Measurements from ENCODE around the gene FOXP1.

Gene FOXP1

DNA sequence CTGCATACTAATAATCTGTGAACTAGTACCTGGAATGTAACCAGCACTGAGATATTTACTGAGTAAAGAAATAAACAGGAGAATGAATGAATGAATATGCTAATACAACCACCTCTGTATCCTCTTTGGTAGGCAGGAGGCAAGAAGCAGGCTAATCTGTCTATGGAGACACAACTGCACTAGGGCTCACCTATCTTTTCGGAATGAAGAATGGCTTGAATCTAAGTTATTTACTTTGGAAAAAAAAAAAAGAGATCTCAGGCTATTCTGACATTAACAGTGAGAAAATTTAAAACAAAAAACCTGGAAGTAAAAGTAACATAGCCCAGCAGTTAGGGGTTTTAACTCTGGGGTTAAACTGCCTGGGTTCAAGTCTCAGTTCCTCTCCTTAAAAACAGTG is 174.2 kb downstream of the FOXP1 start:
- no peaks in the 10 kb centered on the region for H3K36me3 ChIP-seq (ENCODE audit: control insufficient read depth, insufficient read depth, low read length)
- no peak overlapping the region for H3K9ac ChIP-seq (ENCODE audit: low read depth, low read length)
- no peak overlapping the region for H3K4me3 ChIP-seq (ENCODE audit: low read depth, low read length)
- H3K4me1 ChIP-seq (ENCODE audit: control insufficient read depth, insufficient read depth, low read length) = peaks cover 20% of the 10 kb centered on the region
- no peaks in the 10 kb centered on the region for H3K9me3 ChIP-seq (ENCODE audit: control insufficient read depth, insufficient read depth, low read length)
- H3K27ac ChIP-seq (ENCODE audit: low read depth, low read length) = no peak overlapping the region
- no peaks in the 10 kb centered on the region for H3K27me3 ChIP-seq (ENCODE audit: control insufficient read depth, insufficient read depth, low read length)

- no peak overlapping the region for H3K9ac ChIP-seq (ENCODE audit: low read depth, low read length)
- H3K27ac ChIP-seq (ENCODE audit: low read depth, low read length) = no peak overlapping the region
- no peaks in the 10 kb centered on the region for H3K9me3 ChIP-seq (ENCODE audit: control insufficient read depth, insufficient read depth, low read length)
- no peak overlapping the region for H3K4me3 ChIP-seq (ENCODE audit: low read depth, low read length)
- H3K4me1 ChIP-seq (ENCODE audit: control insufficient read depth, insufficient read depth, low read length) = peaks cover 20% of the 10 kb centered on the region
- no peaks in the 10 kb centered on the region for H3K36me3 ChIP-seq (ENCODE audit: control insufficient read depth, insufficient read depth, low read length)
- no peaks in the 10 kb centered on the region for H3K27me3 ChIP-seq (ENCODE audit: control insufficient read depth, insufficient read depth, low read length)
Observed at GRCh38 chr3:71408903-71409302, 174.6 kb downstream of the FOXP1 start.

DNA sequence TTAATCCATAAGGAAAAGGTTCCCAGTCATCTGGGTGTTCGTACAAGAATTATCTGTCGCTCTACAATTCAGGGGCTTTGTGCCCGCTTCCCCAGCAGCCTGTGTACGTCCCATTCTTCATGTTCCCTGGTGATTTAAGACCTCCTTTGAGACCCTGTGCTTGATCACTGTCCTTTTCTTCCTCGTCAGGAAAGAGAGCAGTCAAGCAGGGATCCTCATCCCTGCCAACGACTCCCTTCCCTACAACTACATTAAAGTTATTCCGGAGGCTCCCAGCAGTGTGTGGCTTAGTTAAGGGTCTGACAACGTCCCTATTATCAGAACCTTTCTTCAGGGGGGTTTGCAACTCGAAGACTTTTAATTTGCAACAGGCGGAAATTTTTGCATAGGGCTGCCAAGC is 175.7 kb downstream of the FOXP1 start:
- Histone ChIP-seq H3K9ac (ENCODE audit: low read depth, low read length) (no peak overlapping the region), H3K4me3 (ENCODE audit: low read depth, low read length) (no peak overlapping the region), H3K27me3 (ENCODE audit: control insufficient read depth, insufficient read depth, low read length) (no peaks in the 10 kb centered on the region), H3K36me3 (ENCODE audit: control insufficient read depth, insufficient read depth, low read length) (no peaks in the 10 kb centered on the region), H3K4me1 (ENCODE audit: control insufficient read depth, insufficient read depth, low read length) (peaks cover 20% of the 10 kb centered on the region), H3K9me3 (ENCODE audit: control insufficient read depth, insufficient read depth, low read length) (no peaks in the 10 kb centered on the region), H3K27ac (ENCODE audit: low read depth, low read length) (no peak overlapping the region)

GRCh38 chr3:71406972-71407810 is 176.3 kb downstream of the FOXP1 start:
- no peak overlapping the region for H3K9ac ChIP-seq (ENCODE audit: low read depth, low read length)
- H3K9me3 ChIP-seq (ENCODE audit: control insufficient read depth, insufficient read depth, low read length) = no peaks in the 10 kb centered on the region
- no peak overlapping the region for H3K27ac ChIP-seq (ENCODE audit: low read depth, low read length)
- H3K36me3 ChIP-seq (ENCODE audit: control insufficient read depth, insufficient read depth, low read length) = no peaks in the 10 kb centered on the region
- no peak overlapping the region for H3K4me3 ChIP-seq (ENCODE audit: low read depth, low read length)
- peaks cover 20% of the 10 kb centered on the region for H3K4me1 ChIP-seq (ENCODE audit: control insufficient read depth, insufficient read depth, low read length)
- H3K27me3 ChIP-seq (ENCODE audit: control insufficient read depth, insufficient read depth, low read length) = no peaks in the 10 kb centered on the region

DNA sequence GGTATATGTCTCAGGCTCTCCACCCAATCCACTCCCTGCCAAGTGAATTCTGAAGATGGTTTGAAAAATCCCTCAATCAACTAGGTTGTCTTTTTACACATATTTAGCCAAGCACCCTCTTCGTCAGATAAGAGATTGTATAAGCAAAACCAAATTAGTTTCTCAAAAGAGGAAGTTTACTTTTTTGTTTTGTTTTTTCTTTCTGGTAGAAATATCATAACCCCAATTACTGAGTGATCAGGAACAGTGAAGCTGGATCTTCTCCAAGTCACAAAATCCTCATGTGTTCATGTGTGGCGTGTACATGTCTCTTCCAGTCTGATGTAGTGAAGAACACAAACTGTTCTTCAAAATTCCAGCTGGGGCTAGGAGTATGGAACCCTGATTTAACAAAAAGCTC is 180.6 kb downstream of the FOXP1 start:
- H3K27ac ChIP-seq (ENCODE audit: low read depth, low read length) = no peak overlapping the region
- H3K27me3 ChIP-seq (ENCODE audit: control insufficient read depth, insufficient read depth, low read length) = no peaks in the 10 kb centered on the region
- no peak overlapping the region for H3K4me3 ChIP-seq (ENCODE audit: low read depth, low read length)
- H3K9me3 ChIP-seq (ENCODE audit: control insufficient read depth, insufficient read depth, low read length) = no peaks in the 10 kb centered on the region
- H3K4me1 ChIP-seq (ENCODE audit: control insufficient read depth, insufficient read depth, low read length) = peaks cover 13% of the 10 kb centered on the region
- no peak overlapping the region for H3K9ac ChIP-seq (ENCODE audit: low read depth, low read length)
- H3K36me3 ChIP-seq (ENCODE audit: control insufficient read depth, insufficient read depth, low read length) = no peaks in the 10 kb centered on the region

DNA sequence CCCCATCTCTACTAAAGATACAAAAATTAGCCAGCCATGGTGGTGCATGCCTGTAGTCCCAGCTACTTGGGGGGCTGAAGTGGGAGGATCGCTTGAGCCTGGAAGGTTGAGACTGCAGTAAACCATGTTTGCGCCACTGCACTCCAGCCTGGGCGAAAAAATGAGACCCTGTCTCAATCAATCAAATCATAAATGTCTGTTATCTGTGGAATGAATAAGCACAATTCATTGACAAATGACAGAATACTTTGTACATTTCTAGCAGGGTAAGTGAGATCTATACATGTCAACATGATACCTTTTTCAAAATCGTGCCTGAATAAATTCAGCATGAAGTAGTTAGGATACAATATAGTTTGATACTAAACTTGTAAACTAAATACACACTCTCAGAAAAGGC is 181.2 kb downstream of the FOXP1 start:
- H3K27me3 ChIP-seq (ENCODE audit: control insufficient read depth, insufficient read depth, low read length) = no peaks in the 10 kb centered on the region
- H3K4me1 ChIP-seq (ENCODE audit: control insufficient read depth, insufficient read depth, low read length) = peaks cover 7% of the 10 kb centered on the region
- H3K9ac ChIP-seq (ENCODE audit: low read depth, low read length) = no peak overlapping the region
- no peak overlapping the region for H3K27ac ChIP-seq (ENCODE audit: low read depth, low read length)
- no peak overlapping the region for H3K4me3 ChIP-seq (ENCODE audit: low read depth, low read length)
- H3K36me3 ChIP-seq (ENCODE audit: control insufficient read depth, insufficient read depth, low read length) = no peaks in the 10 kb centered on the region
- no peaks in the 10 kb centered on the region for H3K9me3 ChIP-seq (ENCODE audit: control insufficient read depth, insufficient read depth, low read length)

GRCh38 chr3:71401695-71402231 is 181.8 kb downstream of the FOXP1 start:
- no peaks in the 10 kb centered on the region for H3K9me3 ChIP-seq (ENCODE audit: control insufficient read depth, insufficient read depth, low read length)
- peaks cover 7% of the 10 kb centered on the region for H3K4me1 ChIP-seq (ENCODE audit: control insufficient read depth, insufficient read depth, low read length)
- H3K27me3 ChIP-seq (ENCODE audit: control insufficient read depth, insufficient read depth, low read length) = no peaks in the 10 kb centered on the region
- H3K27ac ChIP-seq (ENCODE audit: low read depth, low read length) = no peak overlapping the region
- no peak overlapping the region for H3K4me3 ChIP-seq (ENCODE audit: low read depth, low read length)
- no peaks in the 10 kb centered on the region for H3K36me3 ChIP-seq (ENCODE audit: control insufficient read depth, insufficient read depth, low read length)
- no peak overlapping the region for H3K9ac ChIP-seq (ENCODE audit: low read depth, low read length)

DNA sequence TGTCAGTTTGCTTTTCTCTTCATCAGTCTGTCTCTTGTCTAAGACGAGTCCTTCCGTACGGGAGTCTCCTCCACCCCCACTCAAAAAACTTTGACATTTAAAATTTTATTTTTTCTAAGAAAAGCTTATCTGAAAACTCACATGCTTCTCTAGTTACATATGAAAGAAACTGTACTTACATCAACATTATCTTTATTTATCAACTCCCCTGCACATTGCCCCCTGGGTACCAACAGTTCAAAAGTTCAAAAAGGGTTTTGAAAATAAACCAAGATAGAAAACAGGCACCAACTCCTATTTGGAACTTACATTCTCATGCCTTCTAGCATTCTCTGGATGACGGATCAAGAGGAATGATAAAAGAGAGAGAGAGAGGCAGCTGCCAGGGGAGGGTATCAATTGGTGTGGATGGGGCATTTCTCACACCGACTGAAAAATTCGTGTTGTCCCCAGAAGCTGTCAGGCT is 182.5 kb downstream of the FOXP1 start:
- no peak overlapping the region for H3K27ac ChIP-seq (ENCODE audit: low read depth, low read length)
- no peak overlapping the region for H3K4me3 ChIP-seq (ENCODE audit: low read depth, low read length)
- no peaks in the 10 kb centered on the region for H3K36me3 ChIP-seq (ENCODE audit: control insufficient read depth, insufficient read depth, low read length)
- no peak overlapping the region for H3K9ac ChIP-seq (ENCODE audit: low read depth, low read length)
- peaks cover 7% of the 10 kb centered on the region for H3K4me1 ChIP-seq (ENCODE audit: control insufficient read depth, insufficient read depth, low read length)
- no peaks in the 10 kb centered on the region for H3K27me3 ChIP-seq (ENCODE audit: control insufficient read depth, insufficient read depth, low read length)
- H3K9me3 ChIP-seq (ENCODE audit: control insufficient read depth, insufficient read depth, low read length) = no peaks in the 10 kb centered on the region

- Histone ChIP-seq H3K27ac (ENCODE audit: low read depth, low read length) (no peak overlapping the region), H3K9me3 (ENCODE audit: control insufficient read depth, insufficient read depth, low read length) (no peaks in the 10 kb centered on the region), H3K27me3 (ENCODE audit: control insufficient read depth, insufficient read depth, low read length) (no peaks in the 10 kb centered on the region), H3K4me3 (ENCODE audit: low read depth, low read length) (no peak overlapping the region), H3K36me3 (ENCODE audit: control insufficient read depth, insufficient read depth, low read length) (no peaks in the 10 kb centered on the region), H3K4me1 (ENCODE audit: control insufficient read depth, insufficient read depth, low read length) (peaks cover 7% of the 10 kb centered on the region), H3K9ac (ENCODE audit: low read depth, low read length) (no peak overlapping the region)
Observed at GRCh38 chr3:71399478-71399877, 184.1 kb downstream of the FOXP1 start.

DNA sequence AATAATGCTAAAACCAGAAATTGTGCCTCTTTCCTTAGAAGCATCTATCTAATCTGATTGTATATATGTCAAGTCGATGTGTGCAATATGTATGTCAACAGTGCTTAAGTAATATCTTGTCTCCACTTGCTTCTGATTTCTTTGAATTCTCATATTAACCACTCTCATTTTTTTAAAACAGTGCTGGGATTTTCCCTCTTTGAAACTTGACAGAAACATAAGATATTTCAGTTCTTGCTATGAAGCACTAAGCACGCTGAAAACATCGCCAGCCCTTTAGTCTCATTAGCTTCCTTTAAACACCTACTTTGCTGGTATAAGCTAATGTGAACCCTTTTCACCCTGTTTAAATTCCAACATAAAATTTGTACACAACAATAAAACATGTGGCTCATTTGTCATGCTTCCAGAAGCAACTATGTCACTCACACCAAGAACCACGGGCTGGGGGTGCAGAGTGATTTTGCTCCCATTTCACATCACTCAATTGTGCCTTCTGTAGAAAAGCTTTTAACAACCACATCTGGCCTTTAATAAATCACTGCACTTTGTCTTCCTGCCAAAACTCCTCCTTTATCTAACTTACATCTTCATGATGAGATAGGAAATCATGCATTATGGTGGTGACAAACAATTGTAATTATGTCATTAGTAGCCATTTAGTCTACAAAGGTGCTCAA is 185.2 kb downstream of the FOXP1 start:
- H3K9me3 ChIP-seq (ENCODE audit: control insufficient read depth, insufficient read depth, low read length) = no peaks in the 10 kb centered on the region
- H3K4me3 ChIP-seq (ENCODE audit: low read depth, low read length) = no peak overlapping the region
- H3K27ac ChIP-seq (ENCODE audit: low read depth, low read length) = no peak overlapping the region
- no peaks in the 10 kb centered on the region for H3K36me3 ChIP-seq (ENCODE audit: control insufficient read depth, insufficient read depth, low read length)
- no peak overlapping the region for H3K9ac ChIP-seq (ENCODE audit: low read depth, low read length)
- H3K4me1 ChIP-seq (ENCODE audit: control insufficient read depth, insufficient read depth, low read length) = peaks cover 7% of the 10 kb centered on the region
- no peaks in the 10 kb centered on the region for H3K27me3 ChIP-seq (ENCODE audit: control insufficient read depth, insufficient read depth, low read length)

- Histone ChIP-seq H3K9ac (ENCODE audit: low read depth, low read length) (no peak overlapping the region), H3K9me3 (ENCODE audit: control insufficient read depth, insufficient read depth, low read length) (no peaks in the 10 kb centered on the region), H3K27me3 (ENCODE audit: control insufficient read depth, insufficient read depth, low read length) (no peaks in the 10 kb centered on the region), H3K4me3 (ENCODE audit: low read depth, low read length) (no peak overlapping the region), H3K4me1 (ENCODE audit: control insufficient read depth, insufficient read depth, low read length) (peaks cover 7% of the 10 kb centered on the region), H3K36me3 (ENCODE audit: control insufficient read depth, insufficient read depth, low read length) (no peaks in the 10 kb centered on the region), H3K27ac (ENCODE audit: low read depth, low read length) (no peak overlapping the region)
Observed at GRCh38 chr3:71397726-71398125, 185.8 kb downstream of the FOXP1 start.
